Smooth muscle cell (in vitro differentiated cells): ENCODE results near the gene SHROOM1. TPM values are rescaled to one million over a fixed set of nuclear protein-coding genes. Genes with fewer than 3 reads are reported as not detected.

Source experiments
- DNase-seq: peaks from one replicate; lab custom pipeline; 2025; ENCODE audit not compliant: unreplicated experiment; lab: John Stamatoyannopoulos, UW
- H2AFZ ChIP-seq: fragments of 200-600 bp; sonication (generic); 2 replicates; pipeline ENCODE4 v1.6.0; 2016; ENCODE audit warnings: antibody characterized with exemption, low read depth, mild to moderate bottlenecking
- H3F3A ChIP-seq: fragments of 200-600 bp; sonication (generic); 2 replicates; pipeline ENCODE4 v1.6.0; 2017; ENCODE audit warnings: antibody characterized with exemption, low read depth
- H3K27ac ChIP-seq: fragments of 200-600 bp; sonication (generic); 2 replicates; pipeline ENCODE4 v1.5.1; 2016; ENCODE audit warnings: low read depth, mild to moderate bottlenecking
- H3K27me3 ChIP-seq: fragments of 200-600 bp; sonication (generic); 2 replicates; pipeline ENCODE4 v1.6.1; 2016; ENCODE audit warnings: low read depth, mild to moderate bottlenecking
- H3K36me3 ChIP-seq: fragments of 200-600 bp; sonication (generic); 2 replicates; pipeline ENCODE4 v1.5.1; 2016; ENCODE audit warnings: low read depth
- H3K4me1 ChIP-seq: fragments of 200-600 bp; sonication (generic); 2 replicates; pipeline ENCODE4 v1.5.1; 2016; ENCODE audit warnings: low read depth
- H3K4me2 ChIP-seq: fragments of 200-600 bp; sonication (generic); 2 replicates; pipeline ENCODE4 v1.6.0; 2016; ENCODE audit warnings: mild to moderate bottlenecking
- H3K4me3 ChIP-seq: fragments of 200-600 bp; sonication (generic); 2 replicates; pipeline ENCODE4 v1.5.1; 2016; ENCODE audit warnings: mild to moderate bottlenecking
- H3K79me2 ChIP-seq: fragments of 200-600 bp; sonication (generic); 2 replicates; pipeline ENCODE4 v1.6.0; 2016; ENCODE audit warnings: low read depth, mild to moderate bottlenecking
- H3K9ac ChIP-seq: fragments of 200-600 bp; sonication (generic); 2 replicates; pipeline ENCODE4 v1.6.0; 2016; ENCODE audit warnings: low read depth
- H3K9me3 ChIP-seq: fragments of 200-600 bp; sonication (generic); replicated peaks from 2 replicates; pipeline ENCODE4 v1.5.1; 2016; ENCODE audit warnings: low read depth
- H4K20me1 ChIP-seq: fragments of 200-600 bp; sonication (generic); 2 replicates; pipeline ENCODE4 v1.6.0; 2016; ENCODE audit warnings: low read depth
- CTCF ChIP-seq: fragments of 200-600 bp; sonication (generic); IDR thresholded peaks from 2 replicates; pipeline ENCODE4 v1.5.1; 2017; ENCODE audit warnings: borderline replicate concordance, mild to moderate bottlenecking, antibody characterized with exemption; ENCODE audit not compliant: insufficient read depth, poor library complexity, severe bottlenecking
- WGBS: methylation state at CpG from one replicate; pipeline ENCODE4 v1.1.7; 2016; ENCODE audit warnings: low lambda C conversion rate; 5-methylcytosine and 5-hydroxymethylcytosine counted together
- polyA plus RNA-seq: library from polyadenylated mRNA; unstranded; fragments of >200 nt; fragmentation: Nextera tagmentation; extraction: Ambion mirVana; gene quantifications from 2 replicates; pipeline ENCODE4 v1.2.1, GENCODE V29; 2016
- total RNA-seq: library from RNA; depleted of rRNA; stranded (reverse); fragments of >200 nt; gene quantifications from 2 replicates; pipeline ENCODE4 v1.2.3, GENCODE V29; 2014

Gene SHROOM1
- total and polyA plus RNA-seq, 2 experiments from 2014 or later, result 5.9 to 12.0 TPM

GRCh38 chr5:132774406-132774805 is 56.0 kb downstream of the SHROOM1 start:
- H3K9me3 ChIP-seq, result no peaks in the 10 kb centered on the region
- whole genome bisulfite sequencing, result 60% methylated on average over 3 of the region's 3 CpGs
- peaks cover 61% of the 10 kb centered on the region for H4K20me1 ChIP-seq
- no peaks in the 10 kb centered on the region for H3F3A ChIP-seq
- no peak overlapping the region for H3K4me3 ChIP-seq
- peaks cover 66% of the 10 kb centered on the region for H3K79me2 ChIP-seq
- H3K36me3 ChIP-seq, result no peaks in the 10 kb centered on the region
- H3K27me3 ChIP-seq, result no peaks in the 10 kb centered on the region
- TF ChIP-seq CTCF, result no peak
- H2AFZ ChIP-seq, result no peak overlapping the region
- DNase-seq, result no peak
- peaks cover 23% of the 10 kb centered on the region for H3K4me1 ChIP-seq
- H3K9ac ChIP-seq, result no peak overlapping the region
- H3K27ac ChIP-seq, result no peak overlapping the region
- no peak overlapping the region for H3K4me2 ChIP-seq

- peaks cover 73% of the 10 kb centered on the region for H3K79me2 ChIP-seq
- H4K20me1 ChIP-seq, result peaks cover 67% of the 10 kb centered on the region
- H3K4me2 ChIP-seq, result no peak overlapping the region
- no peak overlapping the region for H3K4me3 ChIP-seq
- H3K36me3 ChIP-seq, result no peaks in the 10 kb centered on the region
- H3K4me1 ChIP-seq, result peaks cover 23% of the 10 kb centered on the region
- 83% methylated on average over 12 of the region's 12 CpGs for WGBS
- no peak for TF ChIP-seq CTCF
- DNase-seq, result no peak
- H3K9ac ChIP-seq, result no peak overlapping the region
- no peaks in the 10 kb centered on the region for H3F3A ChIP-seq
- no peak overlapping the region for H2AFZ ChIP-seq
- H3K9me3 ChIP-seq, result no peaks in the 10 kb centered on the region
- H3K27ac ChIP-seq, result no peak overlapping the region
- no peaks in the 10 kb centered on the region for H3K27me3 ChIP-seq
Observed at GRCh38 chr5:132773601-132774355, 56.7 kb downstream of the SHROOM1 start.

- TF ChIP-seq CTCF, result no peak
- Histone ChIP-seq H3K4me3 (no peak overlapping the region), H3K4me2 (no peak overlapping the region), H4K20me1 (peaks cover 74% of the 10 kb centered on the region), H2AFZ (no peak overlapping the region), H3K79me2 (peaks cover 79% of the 10 kb centered on the region), H3K9me3 (no peaks in the 10 kb centered on the region), H3K27ac (no peak overlapping the region), H3K9ac (no peak overlapping the region), H3K27me3 (no peaks in the 10 kb centered on the region), H3F3A (no peaks in the 10 kb centered on the region), H3K4me1 (peaks cover 23% of the 10 kb centered on the region), H3K36me3 (no peaks in the 10 kb centered on the region)
- no peak for DNase-seq
- WGBS, result 93% methylated on average over 5 of the region's 5 CpGs
Observed at GRCh38 chr5:132773114-132773513, 57.3 kb downstream of the SHROOM1 start.
